DND-41 (cell line): ENCODE measurements around the gene TPRX1.

Experiments used
- EZH2 ChIP-seq: IDR thresholded peaks from 3 replicates; pipeline ENCODE4 v1.6.1; 2012; ENCODE audit warnings: borderline replicate concordance, low read depth, mild to moderate bottlenecking, moderate library complexity, low read length, inconsistent platforms; ENCODE audit not compliant: severe bottlenecking
- TF ChIP-seq, protein P1 (sequence below): IDR thresholded peaks from 2 replicates; pipeline ENCODE4 v1.5.1; 2012; ENCODE audit warnings: borderline replicate concordance, low read length, moderate library complexity, mild to moderate bottlenecking; ENCODE audit not compliant: poor library complexity, severe bottlenecking; ENCODE audit errors: extremely low read depth

- TF ChIP-seq, protein P1, sequence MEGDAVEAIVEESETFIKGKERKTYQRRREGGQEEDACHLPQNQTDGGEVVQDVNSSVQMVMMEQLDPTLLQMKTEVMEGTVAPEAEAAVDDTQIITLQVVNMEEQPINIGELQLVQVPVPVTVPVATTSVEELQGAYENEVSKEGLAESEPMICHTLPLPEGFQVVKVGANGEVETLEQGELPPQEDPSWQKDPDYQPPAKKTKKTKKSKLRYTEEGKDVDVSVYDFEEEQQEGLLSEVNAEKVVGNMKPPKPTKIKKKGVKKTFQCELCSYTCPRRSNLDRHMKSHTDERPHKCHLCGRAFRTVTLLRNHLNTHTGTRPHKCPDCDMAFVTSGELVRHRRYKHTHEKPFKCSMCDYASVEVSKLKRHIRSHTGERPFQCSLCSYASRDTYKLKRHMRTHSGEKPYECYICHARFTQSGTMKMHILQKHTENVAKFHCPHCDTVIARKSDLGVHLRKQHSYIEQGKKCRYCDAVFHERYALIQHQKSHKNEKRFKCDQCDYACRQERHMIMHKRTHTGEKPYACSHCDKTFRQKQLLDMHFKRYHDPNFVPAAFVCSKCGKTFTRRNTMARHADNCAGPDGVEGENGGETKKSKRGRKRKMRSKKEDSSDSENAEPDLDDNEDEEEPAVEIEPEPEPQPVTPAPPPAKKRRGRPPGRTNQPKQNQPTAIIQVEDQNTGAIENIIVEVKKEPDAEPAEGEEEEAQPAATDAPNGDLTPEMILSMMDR = no peak
- TF ChIP-seq EZH2 = no peak
Measured at GRCh38 chr19:47762151-47762550, 42.2 kb downstream of the TPRX1 start.
